SHP77 treated with DMSO at 0.1 percent for 48 hours (cell line): ENCODE measurements around the gene INAFM1.
"Not testable (repeated sequence)": the region's sequence is repeated elsewhere in the genome, so short reads cannot be mapped to it uniquely, and the experiment has no call there.

Experiments used
- DNase-seq: peaks from one replicate; lab custom pipeline; 2025; lab: John Stamatoyannopoulos, UW

Gene INAFM1

DNA sequence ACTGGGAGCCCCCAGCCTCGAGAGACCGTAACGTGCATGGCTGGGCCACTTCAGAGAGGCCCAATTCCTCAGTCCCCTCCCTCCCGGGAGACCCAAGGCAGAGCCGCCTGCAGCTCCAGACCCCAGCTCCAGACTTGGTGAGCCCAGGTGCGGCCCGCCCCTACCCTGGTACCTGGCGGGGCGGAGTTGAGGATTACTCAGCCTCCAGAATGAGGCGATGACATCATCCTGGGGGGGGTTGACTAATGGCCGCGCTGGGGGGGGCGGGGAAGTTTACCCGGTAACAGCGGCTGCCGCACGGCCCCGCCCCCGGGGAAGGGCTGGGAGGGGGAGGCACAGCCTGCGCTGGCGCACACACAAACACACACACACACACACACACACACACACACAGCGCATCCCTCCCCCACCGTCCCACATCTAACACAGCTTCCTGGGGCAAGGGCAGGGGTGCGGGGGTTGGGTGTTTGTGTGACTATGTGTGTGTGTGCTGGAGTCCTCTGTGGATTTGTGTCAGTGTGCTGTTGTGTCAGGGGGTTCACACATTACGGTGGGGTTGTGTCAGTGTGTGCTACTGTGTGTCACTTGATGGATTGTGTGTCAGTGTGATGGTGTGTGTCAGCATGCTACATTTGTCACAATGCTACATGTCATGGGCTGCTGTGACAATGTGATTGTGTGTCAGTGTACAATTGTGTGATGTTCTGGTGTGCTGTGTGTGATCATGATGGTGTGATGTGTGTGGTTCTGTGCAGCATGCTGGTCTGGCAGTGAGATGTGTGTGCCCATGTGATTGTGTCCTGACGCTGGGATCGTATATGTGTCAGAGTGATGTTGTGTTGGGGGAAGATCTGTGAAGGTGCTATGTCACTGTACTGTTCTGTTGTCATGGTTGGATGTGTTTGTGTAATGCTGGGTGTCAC, 33.4 kb upstream of the INAFM1 start:
- no peak for DNase-seq

DNA sequence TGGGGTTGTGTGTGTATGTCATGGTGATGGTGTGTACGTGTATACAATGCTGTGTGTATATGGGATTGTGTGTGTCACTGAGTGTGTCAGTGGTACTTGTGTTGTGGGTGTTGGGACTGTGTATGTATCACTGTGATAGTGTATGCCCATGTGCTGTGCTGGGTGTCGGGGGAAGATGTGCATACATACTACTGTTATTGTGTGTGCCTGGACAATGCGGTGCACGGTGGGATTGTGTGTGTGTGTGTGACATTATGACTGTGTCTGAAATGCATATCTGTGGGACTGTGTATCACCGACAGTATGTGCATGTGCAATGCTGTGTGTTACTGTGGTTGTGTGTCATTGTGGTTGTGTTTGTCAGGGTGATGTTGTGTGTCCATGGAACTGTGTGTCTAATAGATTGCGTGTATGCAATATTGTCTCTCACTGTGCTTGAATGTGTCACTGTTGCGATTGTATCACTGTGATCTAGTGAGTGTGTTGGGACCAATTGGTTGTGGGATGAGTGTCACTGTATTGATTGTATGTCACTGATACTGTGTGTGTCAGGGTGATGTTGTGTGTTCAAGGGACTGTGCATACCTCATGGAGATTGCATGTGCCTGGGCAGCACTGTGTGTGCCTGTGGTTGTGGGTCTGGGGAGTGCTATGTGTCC, 32.6 kb upstream of the INAFM1 start:
- no peak for DNase-seq

DNA sequence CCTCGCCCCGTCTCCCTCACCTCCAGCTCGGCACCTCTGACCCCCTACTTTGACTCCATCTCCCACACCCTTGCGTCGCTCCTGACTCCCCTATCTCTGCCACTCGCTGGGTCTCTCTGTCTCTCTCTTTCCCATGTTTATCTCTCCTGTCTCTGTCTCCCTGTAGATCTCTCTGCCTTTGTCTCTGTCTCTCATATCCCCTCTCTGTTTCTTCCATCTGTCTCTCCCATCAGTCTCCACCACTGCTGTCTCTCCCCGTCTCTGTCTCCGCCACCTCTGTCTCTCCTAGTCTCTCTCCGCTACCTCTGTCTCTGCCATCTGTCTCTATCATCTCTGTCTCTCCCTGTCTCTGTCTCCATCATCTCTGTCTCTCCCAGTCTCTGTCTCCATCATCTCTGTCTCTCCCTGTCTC, 31.3 kb upstream of the INAFM1 start:
- DNase-seq: no peak

DNA sequence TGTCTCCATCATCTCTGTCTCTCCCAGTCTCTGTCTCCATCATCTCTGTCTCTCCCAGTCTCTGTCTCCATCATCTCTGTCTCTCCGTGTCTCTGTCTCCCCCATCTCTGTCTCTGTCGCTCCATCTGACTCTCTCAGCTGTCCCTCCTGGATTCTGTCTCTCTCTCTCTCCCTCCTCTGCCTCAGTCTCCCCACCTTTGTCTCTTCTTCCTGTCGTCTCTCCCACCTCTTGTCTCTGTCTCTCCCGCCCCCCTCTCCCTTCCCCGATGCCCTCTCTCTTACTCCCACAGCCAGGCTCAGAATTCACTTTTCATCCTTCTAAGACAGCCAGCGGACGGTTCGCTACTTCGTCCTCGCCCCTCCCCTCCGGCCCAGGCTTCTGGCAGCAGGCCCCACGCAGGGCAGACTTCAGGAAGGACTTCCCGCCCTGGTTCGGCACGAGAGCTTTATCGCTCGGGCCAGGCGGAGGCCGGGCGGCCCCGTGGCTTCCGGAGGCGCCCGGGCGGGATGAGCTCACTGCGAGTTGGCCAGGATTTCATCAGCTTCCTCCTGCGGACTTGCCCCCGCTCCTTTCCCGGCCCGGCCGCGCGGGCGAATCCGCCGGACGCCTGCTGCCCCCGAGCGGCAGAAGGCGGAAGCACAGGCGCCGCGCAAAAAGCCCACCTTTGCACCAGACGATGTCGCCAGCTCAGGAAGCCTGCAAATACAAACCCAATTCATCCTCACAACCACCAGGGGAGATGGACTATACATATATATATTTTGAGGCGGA, 30.7 kb upstream of the INAFM1 start:
- DNase-seq: peak; percentile 79

DNA sequence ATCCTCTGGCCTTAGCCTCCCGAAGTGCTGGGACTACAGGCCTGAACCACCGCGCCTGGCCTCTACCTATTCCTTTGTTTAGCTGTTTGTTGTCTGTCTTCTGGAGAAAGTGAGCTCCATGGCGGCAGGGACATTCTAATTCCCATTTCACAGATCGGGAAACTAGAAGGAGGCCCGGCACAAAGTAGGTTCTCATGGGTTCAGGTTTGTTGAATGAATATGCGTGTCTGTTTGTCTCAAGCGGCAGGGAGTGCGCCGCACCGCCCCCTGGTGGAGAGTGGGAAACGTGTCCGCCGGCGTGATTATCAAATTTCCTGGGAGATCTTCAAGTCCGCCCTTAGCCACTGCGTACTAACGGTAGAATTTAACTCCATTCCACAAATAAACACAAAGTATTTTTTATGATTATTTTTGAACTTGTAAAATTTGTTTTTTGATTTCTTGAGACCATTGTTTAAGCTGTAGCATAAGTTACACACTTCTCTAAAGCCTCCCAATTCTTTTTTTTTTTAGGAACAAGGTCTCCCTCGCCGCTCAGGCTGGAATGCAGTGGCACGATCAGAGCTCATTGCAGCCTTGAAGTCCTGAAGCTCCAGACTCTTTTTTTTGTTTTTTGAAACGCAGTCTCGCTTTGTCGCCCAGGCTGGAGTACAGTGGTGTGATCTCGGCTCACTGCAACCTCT, 27.2 kb upstream of the INAFM1 start:
- DNase-seq: no peak

DNA sequence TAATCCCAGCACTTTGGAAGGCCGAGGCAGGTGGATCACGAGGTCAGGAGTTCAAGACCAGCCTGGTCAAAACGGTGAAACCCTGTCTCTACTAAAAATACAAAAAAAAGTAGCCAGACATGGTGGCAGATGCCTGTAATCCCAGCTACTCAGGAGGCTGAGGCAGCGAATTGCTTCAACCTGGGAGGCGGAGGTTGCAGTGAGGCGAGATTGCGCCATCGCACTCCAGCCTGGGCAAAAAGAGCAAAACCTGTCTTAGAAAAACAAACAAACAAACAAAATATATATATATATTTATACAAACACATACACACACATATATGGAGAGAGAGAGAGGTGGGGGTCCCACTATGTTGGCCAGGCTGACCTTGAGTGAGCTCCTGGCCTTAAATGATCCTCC, 21.7 kb upstream of the INAFM1 start:
- not testable (repeated sequence) for DNase-seq

DNA sequence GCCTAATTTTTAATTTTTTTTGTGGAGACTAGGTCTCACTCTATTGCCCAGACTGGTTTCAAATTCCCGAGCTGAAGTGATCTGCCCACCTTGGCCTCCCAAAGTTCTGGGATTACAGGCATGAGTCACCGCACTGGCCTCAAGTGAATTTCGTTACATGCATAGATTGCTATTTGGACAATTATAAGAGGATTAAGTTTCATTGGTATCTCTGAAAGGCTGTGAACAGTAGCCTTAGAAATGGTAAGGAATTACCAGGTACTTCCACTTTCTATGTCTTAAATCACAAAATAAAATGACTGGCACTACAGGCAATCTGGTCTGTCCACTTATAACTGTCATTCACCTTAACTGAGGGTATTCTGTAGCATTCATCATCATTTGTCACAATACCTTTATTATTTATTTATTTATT, 21.2 kb upstream of the INAFM1 start:
- DNase-seq: no peak

DNA sequence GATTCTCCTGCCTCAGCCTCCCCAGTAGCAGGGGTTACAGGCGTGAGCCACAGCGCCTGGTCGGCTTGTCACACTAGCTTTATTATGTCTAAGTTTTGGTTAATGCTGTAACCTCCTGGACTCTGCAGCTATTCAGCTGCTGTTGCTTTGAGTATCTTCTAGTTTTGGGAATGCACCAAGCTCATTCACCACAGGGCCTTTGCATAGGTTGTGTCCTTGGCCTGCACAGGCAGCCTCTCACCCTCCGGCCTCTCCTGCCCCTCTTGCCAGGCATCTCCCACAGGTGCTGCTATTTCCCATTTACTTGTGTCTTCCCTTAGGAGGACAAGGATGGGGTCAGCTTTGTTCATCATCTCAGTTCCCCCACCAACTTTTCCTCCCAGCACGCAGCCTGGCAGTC, 20.7 kb upstream of the INAFM1 start:
- DNase-seq: no peak

DNA sequence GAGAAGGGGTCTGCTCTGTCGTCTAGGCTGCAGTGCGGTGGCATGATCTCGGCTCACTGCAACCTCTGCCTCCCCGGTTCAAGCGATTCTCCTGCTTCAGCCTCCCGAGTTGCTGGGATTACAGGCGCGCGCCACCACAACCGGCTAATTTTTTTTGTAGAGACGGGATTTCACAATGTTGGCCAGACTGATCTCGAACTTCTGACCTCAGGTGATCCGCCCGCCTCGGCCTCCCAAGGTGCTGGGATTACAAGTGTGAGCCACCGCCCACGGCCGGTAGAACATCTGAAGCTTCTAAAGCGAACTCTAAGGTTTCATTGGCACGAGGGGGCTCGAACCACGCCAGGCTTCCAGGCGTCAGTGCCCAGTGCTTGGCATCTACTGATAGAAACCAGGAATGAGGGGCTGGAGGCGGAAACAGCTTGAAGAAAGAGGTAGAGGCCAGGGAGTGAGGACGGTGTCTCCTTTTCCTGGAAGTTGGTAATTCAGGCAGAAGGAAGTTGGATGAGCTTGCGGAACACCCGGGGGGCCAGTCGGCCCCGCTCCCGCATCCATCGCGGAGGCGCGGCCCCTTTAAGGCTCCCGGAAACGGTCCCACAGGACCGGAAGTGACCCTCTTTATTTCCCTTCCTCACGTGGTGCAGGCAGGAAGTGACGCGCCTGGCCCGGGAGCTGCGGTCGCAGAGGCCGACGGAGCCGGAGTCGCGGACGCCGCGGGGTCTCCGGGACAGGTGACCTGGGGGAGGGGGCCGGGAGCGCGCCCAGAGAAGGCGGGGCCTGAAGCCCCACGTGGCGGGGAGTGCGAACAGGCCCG, 18.6 kb upstream of the INAFM1 start, which contains the start of gene CCDC9:
TSS of gene CCDC9 (plus strand) at position 647 of the 814 bp plus-strand sequence. CDS start 1,876 bp downstream, outside the sequence.
- DNase-seq: peak; percentile 91

DNA sequence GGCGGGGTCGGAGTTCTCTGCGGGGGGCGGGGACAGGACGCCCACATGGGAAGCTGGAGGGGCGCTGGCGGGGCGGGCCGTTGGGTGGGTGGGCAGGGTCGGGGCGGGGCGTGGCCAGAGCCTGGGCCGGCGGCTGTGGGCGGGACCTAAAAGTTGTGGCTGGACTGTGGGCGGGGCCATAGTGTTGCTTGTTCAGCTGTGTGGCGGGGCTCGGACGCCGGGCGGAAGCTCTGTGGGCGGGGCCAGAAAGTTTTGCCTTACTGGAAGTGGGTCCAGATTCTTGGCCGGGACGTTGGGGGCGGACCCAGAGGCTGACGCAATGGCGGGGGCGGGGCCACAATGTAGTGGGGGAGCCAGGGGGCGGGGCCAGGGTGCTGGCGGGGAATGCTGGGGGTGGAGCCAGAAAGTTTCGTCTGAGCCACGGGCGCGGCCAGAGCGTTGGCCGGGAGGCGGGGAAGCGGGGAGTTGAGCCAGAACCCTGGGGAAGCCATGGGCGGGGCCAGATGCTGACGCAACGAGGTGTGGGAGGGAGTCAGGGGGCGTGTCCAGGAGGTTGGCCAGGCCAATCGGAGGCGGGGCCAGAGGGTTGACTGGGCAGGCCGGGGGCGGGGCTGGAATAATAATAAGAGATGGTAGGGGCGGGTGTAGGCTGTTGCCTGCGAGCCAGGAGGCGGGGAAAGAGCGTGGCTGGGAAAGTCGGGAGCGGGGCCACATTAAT, 17.8 kb upstream of the INAFM1 start:
- peak; percentile 96 for DNase-seq

DNA sequence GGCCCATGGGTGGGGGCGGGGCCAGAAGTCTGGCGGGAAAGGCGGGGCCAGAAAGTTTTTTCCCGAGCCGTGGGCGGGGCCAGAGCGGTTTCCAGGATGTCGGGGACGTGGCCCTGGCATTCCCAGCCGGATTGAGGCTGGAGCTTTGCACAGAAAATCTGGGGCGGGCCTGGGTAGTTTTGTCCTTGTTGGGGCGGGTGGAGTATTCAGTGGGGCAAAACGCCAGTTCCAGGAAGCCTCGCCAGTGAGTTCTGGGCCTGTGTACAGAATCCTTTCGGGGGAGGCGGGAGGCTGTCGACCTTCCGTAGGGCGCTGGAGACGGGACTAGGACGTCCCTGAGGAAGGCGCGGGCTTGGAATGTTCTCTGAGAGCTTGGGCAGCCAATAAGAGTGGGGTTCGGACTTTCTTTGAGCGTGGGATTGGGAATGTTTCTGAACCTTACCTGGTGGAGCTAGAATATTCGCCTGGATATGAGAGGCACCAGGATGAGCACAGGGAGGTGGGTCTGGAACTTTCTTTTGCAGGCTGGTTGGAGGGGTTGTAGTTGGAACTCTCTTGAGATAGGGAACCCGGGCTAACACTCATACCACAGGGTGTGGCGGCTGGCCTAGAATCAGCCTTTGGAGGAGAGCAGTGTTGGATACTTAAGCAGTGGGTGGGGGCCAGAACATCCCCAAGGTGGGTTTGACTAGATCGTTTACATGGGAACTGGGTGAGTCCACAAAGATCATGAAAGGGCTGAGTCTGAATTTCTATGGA, 17.1 kb upstream of the INAFM1 start:
- no peak for DNase-seq

DNA sequence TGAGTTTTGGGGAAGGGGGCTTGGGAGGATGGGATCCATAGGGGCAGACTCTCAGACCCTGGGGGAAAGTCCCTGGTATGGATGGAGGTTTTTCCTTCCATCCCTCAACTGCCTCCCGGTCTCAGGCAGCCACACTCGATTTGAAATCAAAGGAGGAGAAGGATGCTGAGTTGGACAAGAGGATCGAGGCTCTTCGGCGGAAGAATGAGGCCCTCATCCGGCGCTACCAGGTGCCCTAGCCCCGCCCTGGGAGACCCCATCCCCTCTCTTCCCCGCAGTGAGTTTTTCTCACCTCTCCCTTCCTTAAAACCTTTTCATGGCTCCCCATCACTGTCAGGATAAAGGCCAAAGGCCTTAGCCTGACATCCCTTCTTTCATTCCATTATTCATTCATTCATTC, 16.3 kb upstream of the INAFM1 start:
- no peak for DNase-seq

DNA sequence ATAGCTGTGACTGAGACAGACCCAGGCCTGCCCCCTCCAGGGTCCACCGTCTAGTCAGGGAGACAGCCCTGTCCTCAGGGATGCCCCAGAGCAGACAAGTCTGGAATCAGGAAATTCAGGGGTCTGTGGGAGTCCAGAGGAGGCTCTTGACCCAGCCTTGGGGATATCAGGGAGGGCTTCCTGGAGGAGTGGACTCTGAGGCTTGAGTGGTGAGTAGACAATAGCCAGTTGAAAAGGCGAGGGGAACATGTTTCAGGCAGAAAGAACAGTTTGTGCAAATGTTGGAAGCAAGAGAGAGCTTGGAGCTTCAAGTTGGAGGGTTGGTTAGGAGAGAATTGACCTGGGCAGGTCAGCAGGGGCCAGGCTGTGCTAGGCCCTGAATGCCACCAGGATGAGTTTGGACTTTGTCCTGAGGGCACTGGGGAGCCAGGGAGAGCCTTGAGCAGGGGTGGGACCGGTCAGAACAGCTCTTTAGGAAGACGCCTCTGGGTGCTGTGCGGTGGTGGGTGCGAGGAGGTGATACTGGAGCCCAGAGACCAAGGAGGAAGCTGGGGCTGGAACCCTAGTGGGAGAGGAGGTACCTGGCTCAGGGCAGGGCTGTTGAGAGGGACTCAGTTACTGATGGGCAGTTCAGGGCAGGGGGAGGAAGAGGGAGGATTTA, 15.7 kb upstream of the INAFM1 start:
- DNase-seq: no peak

DNA sequence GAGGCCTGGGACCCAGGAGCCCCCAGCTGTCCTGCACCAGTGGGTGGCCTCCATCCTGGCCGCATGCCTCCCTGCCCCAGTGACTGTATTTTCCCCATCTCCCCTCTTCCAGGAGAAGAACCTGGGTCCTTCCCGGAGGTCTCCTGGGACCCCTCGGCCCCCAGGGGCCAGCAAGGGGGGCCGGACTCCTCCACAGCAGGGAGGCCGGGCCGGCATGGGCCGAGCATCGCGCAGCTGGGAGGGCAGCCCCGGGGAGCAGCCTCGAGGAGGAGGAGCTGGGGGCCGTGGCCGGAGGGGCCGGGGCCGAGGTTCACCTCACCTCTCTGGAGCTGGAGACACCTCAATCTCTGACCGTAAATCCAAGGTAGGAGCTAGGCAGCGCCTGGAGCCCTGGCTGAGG, 14.2 kb upstream of the INAFM1 start:
- no peak for DNase-seq

DNA sequence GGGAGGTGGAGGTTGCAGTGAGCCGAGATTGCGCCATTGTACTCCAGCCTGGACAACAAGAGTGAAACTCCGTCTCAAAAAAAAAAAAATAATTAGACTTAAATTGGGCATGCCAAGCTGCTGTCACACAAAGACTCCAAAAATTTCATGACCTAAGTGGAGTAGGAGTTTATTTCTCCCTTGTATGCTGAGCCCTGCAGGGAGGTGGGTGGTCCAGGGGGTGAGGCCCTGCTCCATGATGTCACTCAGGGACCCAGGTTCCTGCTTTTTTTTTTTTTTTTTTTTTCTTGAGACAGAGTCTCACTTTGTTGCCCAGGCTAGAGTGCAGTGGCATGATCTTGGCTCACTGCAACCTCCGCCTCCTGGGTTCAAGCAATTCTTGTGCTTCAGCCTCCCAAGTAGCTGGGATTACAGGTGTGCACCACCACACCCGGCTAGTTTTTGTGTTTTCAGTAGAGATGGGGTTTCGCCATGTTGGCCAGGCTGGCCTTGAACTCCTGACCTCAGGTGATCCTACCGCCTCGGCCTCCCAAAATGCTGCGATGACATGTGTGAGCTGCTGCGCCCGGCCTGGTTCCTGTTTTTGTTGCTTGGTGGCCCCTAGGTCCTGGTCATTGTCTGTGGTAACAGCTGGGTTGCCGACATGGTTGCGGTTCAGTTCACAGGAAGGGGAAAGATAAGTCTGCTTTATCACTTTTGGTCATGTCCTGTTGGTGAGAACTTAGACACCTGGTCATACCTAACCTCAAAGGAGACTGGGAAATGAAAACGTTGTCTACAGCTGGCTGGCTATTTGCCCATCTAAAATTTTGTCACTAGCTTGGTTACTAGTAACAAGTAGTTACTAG, 12.5 kb upstream of the INAFM1 start:
- DNase-seq: not testable (repeated sequence)

DNA sequence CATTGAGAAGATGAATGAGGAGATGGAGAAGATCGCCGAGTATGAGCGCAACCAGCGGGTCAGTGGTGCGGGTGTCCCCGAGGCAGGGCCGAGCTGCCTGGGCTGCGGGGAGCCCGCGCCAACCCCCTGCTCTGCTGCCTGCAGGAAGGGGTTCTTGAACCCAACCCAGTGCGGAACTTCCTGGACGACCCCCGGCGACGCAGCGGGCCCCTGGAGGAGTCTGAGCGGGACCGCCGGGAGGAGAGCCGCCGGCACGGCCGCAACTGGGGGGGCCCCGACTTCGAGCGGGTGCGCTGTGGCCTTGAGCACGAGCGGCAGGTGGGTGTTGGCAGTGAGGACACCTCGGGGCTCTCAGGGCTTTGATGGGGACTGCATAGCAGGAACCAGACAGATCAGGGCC, 10.1 kb upstream of the INAFM1 start:
- DNase-seq: no peak

DNA sequence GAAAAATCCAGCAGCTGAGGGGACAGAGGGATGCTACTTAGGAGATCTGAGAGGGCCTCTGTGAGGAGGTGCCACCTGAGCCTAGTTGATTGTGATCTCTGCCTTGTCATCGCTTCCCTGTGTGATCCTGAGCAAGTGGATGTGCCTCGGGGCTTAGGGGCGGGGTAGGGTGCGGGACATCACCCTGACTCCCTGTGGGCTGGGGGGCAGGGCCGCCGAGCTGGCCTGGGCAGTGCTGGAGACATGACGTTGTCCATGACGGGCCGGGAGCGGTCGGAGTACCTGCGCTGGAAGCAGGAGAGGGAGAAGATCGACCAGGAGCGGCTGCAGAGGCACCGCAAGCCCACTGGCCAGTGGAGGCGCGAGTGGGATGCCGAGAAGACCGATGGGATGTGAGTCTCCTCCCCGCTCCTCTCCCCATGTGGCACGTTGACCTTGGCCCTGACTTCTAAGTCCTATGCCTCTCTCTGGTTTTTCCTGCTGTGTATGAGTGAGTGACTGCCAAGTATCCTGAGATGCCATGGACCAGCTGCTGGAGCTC, 8.2 kb upstream of the INAFM1 start:
- DNase-seq: no peak

DNA sequence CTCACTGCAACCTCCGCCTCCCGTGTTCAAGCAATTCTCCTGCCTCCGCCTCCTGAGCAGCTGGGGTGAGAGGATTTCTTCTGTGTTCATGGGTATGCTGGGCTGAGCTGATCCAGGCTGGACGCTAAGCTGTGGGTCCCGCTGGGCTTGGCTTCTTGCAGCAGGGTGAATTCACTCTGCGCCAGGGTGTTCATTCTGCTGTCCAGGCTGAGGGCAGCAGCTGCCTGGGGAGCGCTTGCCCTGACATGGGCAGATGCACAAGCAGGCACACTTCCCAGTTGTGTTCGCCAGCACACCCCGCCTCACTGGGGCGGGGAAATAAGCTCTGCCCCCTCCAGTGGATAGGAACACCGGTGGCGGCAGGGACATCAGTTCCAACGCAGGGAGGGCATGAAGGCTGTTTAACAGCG, 7.3 kb upstream of the INAFM1 start:
- no peak for DNase-seq
